CD4-positive, alpha-beta T cell treated with Interleukin-21 for 1 hour (primary cell): ENCODE measurements around the gene RIOX2.
"Not testable (repeated sequence)": the region's sequence is repeated elsewhere in the genome, so short reads cannot be mapped to it uniquely, and the experiment has no call there.

Source experiments
- DNase-seq: peaks from one replicate; pipeline ENCODE4 v3.0.0-alpha.2; 2020

The RIOX2 gene

GRCh38 chr3:97950360-97950759, 21.9 kb downstream of the RIOX2 start:
- DNase-seq: no peak

GRCh38 chr3:97949743-97950142, 22.5 kb downstream of the RIOX2 start:
- no peak for DNase-seq

- no peak for DNase-seq
Measured at GRCh38 chr3:97949110-97949485, 23.1 kb downstream of the RIOX2 start.

- no peak for DNase-seq
Measured at GRCh38 chr3:97948351-97949109, 23.7 kb downstream of the RIOX2 start.

- no peak for DNase-seq
Measured at GRCh38 chr3:97942801-97943546, 29.3 kb downstream of the RIOX2 start.

GRCh38 chr3:97940034-97940433, 32.2 kb downstream of the RIOX2 start:
- peak; percentile 38 for DNase-seq

- no peak for DNase-seq
Measured at GRCh38 chr3:97939401-97939800, 32.8 kb downstream of the RIOX2 start.

- DNase-seq: no peak
Measured at GRCh38 chr3:97938444-97938843, 33.8 kb downstream of the RIOX2 start.

- DNase-seq: no peak
Measured at GRCh38 chr3:97937205-97937604, 35.0 kb downstream of the RIOX2 start.

GRCh38 chr3:97935842-97936241, 36.4 kb downstream of the RIOX2 start:
- no peak for DNase-seq

- no peak for DNase-seq
Measured at GRCh38 chr3:97934980-97935695, 37.1 kb downstream of the RIOX2 start.

- DNase-seq: no peak
Measured at GRCh38 chr3:97932387-97932801, 39.8 kb downstream of the RIOX2 start.

- no peak for DNase-seq
Measured at GRCh38 chr3:97931218-97931617, 41.0 kb downstream of the RIOX2 start.

GRCh38 chr3:97930018-97930417, 42.2 kb downstream of the RIOX2 start:
- no peak for DNase-seq

GRCh38 chr3:97928986-97929385, 43.2 kb downstream of the RIOX2 start:
- no peak for DNase-seq

- no peak for DNase-seq
Measured at GRCh38 chr3:97927704-97928103, 44.5 kb downstream of the RIOX2 start.

GRCh38 chr3:97917813-97918536, 54.3 kb downstream of the RIOX2 start:
- no peak for DNase-seq

GRCh38 chr3:97916576-97916975, 55.7 kb downstream of the RIOX2 start:
- DNase-seq: no peak

- no peak for DNase-seq
Measured at GRCh38 chr3:97914388-97914787, 57.8 kb downstream of the RIOX2 start.

GRCh38 chr3:97911459-97911858, 60.8 kb downstream of the RIOX2 start:
- DNase-seq: no peak

GRCh38 chr3:97910931-97911351, 61.3 kb downstream of the RIOX2 start:
- DNase-seq: peak; percentile 51

- DNase-seq: peak; percentile 45
Measured at GRCh38 chr3:97910236-97910831, 61.9 kb downstream of the RIOX2 start.

- not testable (repeated sequence) for DNase-seq
Measured at GRCh38 chr3:97909830-97910229, 62.4 kb downstream of the RIOX2 start.
